Urinary bladder (tissue), 2 donors: ENCODE measurements around the gene CEP97. TPM values are rescaled to one million over a fixed set of nuclear protein-coding genes. Genes with fewer than 3 reads are reported as not detected.

Source experiments
- polyA plus RNA-seq: library from polyadenylated mRNA; stranded (reverse); fragments of 200-250 nt; gene quantifications from one replicate; pipeline ENCODE4 v1.2.3, GENCODE V29; 2013
- total RNA-seq: library from RNA; depleted of rRNA; stranded (reverse); fragments of >200 nt; gene quantifications from one replicate; pipeline ENCODE4 v1.2.3, GENCODE V29; 2014
- donor health status: healthy.

Gene CEP97
- total and polyA plus RNA-seq, 2 donors = 3.4 to 34.4 TPM

Other genes with a start within 250 kb of the CEP97 start
- gene SENP7, start 211.4 kb upstream of the CEP97 start, total RNA-seq = 136 TPM
- gene SENP7, start 211.4 kb upstream of the CEP97 start, polyA plus RNA-seq = 13.1 TPM
- 32.5 TPM for gene TRMT10C, start 162.7 kb upstream of the CEP97 start, total RNA-seq
- gene TRMT10C, start 162.7 kb upstream of the CEP97 start, polyA plus RNA-seq = 20.4 TPM
- 208 TPM for gene PCNP, start 150.4 kb upstream of the CEP97 start, total RNA-seq
- gene PCNP, start 150.4 kb upstream of the CEP97 start, polyA plus RNA-seq = 147 TPM
- gene ZBTB11, start 47.5 kb upstream of the CEP97 start, total RNA-seq = 41.1 TPM
- 9.0 TPM for gene ZBTB11, start 47.5 kb upstream of the CEP97 start, polyA plus RNA-seq
- 2,278 TPM for gene RPL24, start 37.9 kb upstream of the CEP97 start, total RNA-seq
- gene RPL24, start 37.9 kb upstream of the CEP97 start, polyA plus RNA-seq = 1,322 TPM
- 9.3 TPM for gene NXPE3, start 54.6 kb downstream of the CEP97 start, total RNA-seq
- 12.3 TPM for gene NXPE3, start 54.6 kb downstream of the CEP97 start, polyA plus RNA-seq
- 31.1 TPM for gene NFKBIZ, start 124.9 kb downstream of the CEP97 start, total RNA-seq
- 16.8 TPM for gene NFKBIZ, start 124.9 kb downstream of the CEP97 start, polyA plus RNA-seq